Suprapubic skin (tissue), 4 donors: ENCODE data around the gene SEMA5A. TPM values are rescaled to one million over a fixed set of nuclear protein-coding genes. Genes with fewer than 3 reads are reported as not detected.

Experiments used
- DNase-seq, 2 donors: peaks; one replicate each; pipeline ENCODE4 v3.0.0-alpha.2; 2019; ENCODE audit warnings: low spot score in 2 of 2
- H3K27ac ChIP-seq: fragments of 200-600 bp; sonication (generic); one replicate; pipeline ENCODE4 v1.5.1; 2019
- H3K27me3 ChIP-seq: fragments of 200-600 bp; sonication (generic); one replicate; pipeline ENCODE4 v1.5.1; 2019
- H3K36me3 ChIP-seq: fragments of 200-600 bp; sonication (generic); one replicate; pipeline ENCODE4 v1.5.1; 2019
- H3K4me1 ChIP-seq: fragments of 200-600 bp; sonication (generic); one replicate; pipeline ENCODE4 v1.5.1; 2019
- H3K4me3 ChIP-seq: fragments of 200-600 bp; sonication (generic); one replicate; pipeline ENCODE4 v1.5.1; 2019; ENCODE audit warnings: mild to moderate bottlenecking
- H3K9me3 ChIP-seq: fragments of 200-600 bp; sonication (generic); one replicate; pipeline ENCODE4 v1.5.1; 2019
- CTCF ChIP-seq, 2 donors: fragments of 200-600 bp in 1 of 2; fragments of 450-650 bp in 1 of 2; sonication (generic) in 1 of 2; IDR thresholded peaks; one replicate each; pipeline ENCODE4 v1.5.1; 2016 to 2019; ENCODE audit warnings: antibody characterized with exemption in 2 of 2, mild to moderate bottlenecking in 1 of 2, moderate library complexity in 1 of 2
- EP300 ChIP-seq: sonication (generic); formaldehyde crosslinking; IDR thresholded peaks from one replicate; pipeline ENCODE4 v1.6.1; 2017; ENCODE audit warnings: antibody characterized with exemption
- POLR2A ChIP-seq, 2 donors: fragments of 450-650 bp; IDR thresholded peaks; one replicate each; pipeline ENCODE4 v1.6.1; 2017; ENCODE audit warnings: antibody characterized with exemption in 2 of 2, mild to moderate bottlenecking in 2 of 2, moderate library complexity in 2 of 2
- POLR2AphosphoS5 ChIP-seq, 3 donors: sonication (generic); formaldehyde crosslinking; IDR thresholded peaks; one replicate each; pipeline ENCODE4 v1.6.1; 2017; ENCODE audit warnings: antibody characterized with exemption in 3 of 3
- WGBS: methylation state at CpG from one replicate; pipeline ENCODE4 v1.1.5; 2018; 5-methylcytosine and 5-hydroxymethylcytosine counted together
- total RNA-seq, 4 donors: library from RNA; depleted of rRNA; stranded (reverse); fragments of >200 nt; gene quantifications; one replicate each; pipeline ENCODE4 v1.1.0, GENCODE V29; 2016

SEMA5A gene
- total RNA-seq, 4 donors from 2014 or later: 14.5 to 31.7 (median 23.4) TPM

GRCh38 chr5:9201011-9201410 is 344.9 kb downstream of the SEMA5A start:
- no peak for TF ChIP-seq POLR2A (IDR thresholded peaks at IDR 0.05)
- TF ChIP-seq CTCF (IDR thresholded peaks at IDR 0.05): no peak
- TF ChIP-seq EP300: no peak
- TF ChIP-seq POLR2AphosphoS5 (IDR thresholded peaks at IDR 0.05): no peak
- WGBS: 93% methylated on average over 2 of the region's 2 CpGs
- H3K27ac ChIP-seq: no peak overlapping the region

GRCh38 chr5:9198394-9198793 is 347.5 kb downstream of the SEMA5A start:
- Histone ChIP-seq H3K9me3 (no peaks in the 10 kb centered on the region), H3K4me1 (no peaks in the 10 kb centered on the region), H3K27ac (no peak overlapping the region), H3K27me3 (no peaks in the 10 kb centered on the region), H3K4me3 (no peak overlapping the region), H3K36me3 (no peaks in the 10 kb centered on the region)
- 92% methylated on average over 3 of the region's 3 CpGs for WGBS
- DNase-seq: no peak
- no peak for TF ChIP-seq POLR2A (IDR thresholded peaks at IDR 0.05)
- no peak for TF ChIP-seq EP300
- TF ChIP-seq POLR2AphosphoS5 (IDR thresholded peaks at IDR 0.05): no peak
- TF ChIP-seq CTCF (IDR thresholded peaks at IDR 0.05): no peak

More at GRCh38 chr5:9201011-9201410, 344.9 kb downstream of the SEMA5A start:
- Histone ChIP-seq H3K4me3 (no peak overlapping the region), H3K4me1 (no peaks in the 10 kb centered on the region), H3K36me3 (no peaks in the 10 kb centered on the region), H3K9me3 (no peaks in the 10 kb centered on the region), H3K27me3 (no peaks in the 10 kb centered on the region)
- no peak for DNase-seq

- Histone ChIP-seq H3K4me3 (no peak overlapping the region), H3K9me3 (no peaks in the 10 kb centered on the region), H3K36me3 (no peaks in the 10 kb centered on the region), H3K27ac (no peak overlapping the region), H3K27me3 (no peaks in the 10 kb centered on the region), H3K4me1 (no peaks in the 10 kb centered on the region)
- 61% methylated on average over 1 of the region's 1 CpG for WGBS
- no peak for DNase-seq
- TF ChIP-seq EP300: no peak
- TF ChIP-seq CTCF (IDR thresholded peaks at IDR 0.05): no peak
- TF ChIP-seq POLR2A (IDR thresholded peaks at IDR 0.05): no peak
- TF ChIP-seq POLR2AphosphoS5 (IDR thresholded peaks at IDR 0.05): no peak
These were observed 348.0 kb downstream of the SEMA5A start for GRCh38 chr5:9197881-9198260.

- no peak overlapping the region for H3K4me3 ChIP-seq
- no peak for TF ChIP-seq POLR2AphosphoS5 (IDR thresholded peaks at IDR 0.05)
- no peak for TF ChIP-seq POLR2A (IDR thresholded peaks at IDR 0.05)
- no peak for TF ChIP-seq CTCF (IDR thresholded peaks at IDR 0.05)
- no peak for TF ChIP-seq EP300
- H3K27ac ChIP-seq: no peak overlapping the region
- H3K4me1 ChIP-seq: no peaks in the 10 kb centered on the region
- WGBS: 97% methylated on average over 12 of the region's 13 CpGs
- H3K36me3 ChIP-seq: no peaks in the 10 kb centered on the region
- no peaks in the 10 kb centered on the region for H3K9me3 ChIP-seq
- H3K27me3 ChIP-seq: no peaks in the 10 kb centered on the region
- DNase-seq: no peak
These were observed 349.3 kb downstream of the SEMA5A start for GRCh38 chr5:9196403-9197227.

- DNase-seq: no peak
- Histone ChIP-seq H3K27me3 (no peaks in the 10 kb centered on the region), H3K4me1 (no peaks in the 10 kb centered on the region), H3K4me3 (no peak overlapping the region), H3K36me3 (no peaks in the 10 kb centered on the region), H3K27ac (no peak overlapping the region), H3K9me3 (no peaks in the 10 kb centered on the region)
- TF ChIP-seq CTCF (IDR thresholded peaks at IDR 0.05): no peak
- 16% methylated on average over 3 of the region's 3 CpGs for WGBS
These were observed 351.4 kb downstream of the SEMA5A start for GRCh38 chr5:9194509-9194908.
